Activated T-cell treated with anti-CD3 and anti-CD28 coated beads for 24 hours (primary cell): ENCODE results near the gene BARX1.
"Not testable (repeated sequence)": the region's sequence is repeated elsewhere in the genome, so short reads cannot be mapped to it uniquely, and the experiment has no call there.

ENCODE experiments used
- DNase-seq: peaks from one replicate; pipeline ENCODE4 v3.0.0-alpha.2; 2020; ENCODE audit warnings: low read depth

The BARX1 gene

GRCh38 chr9:93955111-93955980 is at the start of gene BARX1:
Gene BARX1, minus strand, starts transcription at chr9:93955355. Its CDS starts 209 bp downstream, at chr9:93955146.
- no peak for DNase-seq

- no peak for DNase-seq
Observed at GRCh38 chr9:94002316-94003140, 47.4 kb upstream of the BARX1 start.

GRCh38 chr9:93996863-93997262 is 41.7 kb upstream of the BARX1 start:
- DNase-seq = no peak

GRCh38 chr9:93996367-93996766 is 41.2 kb upstream of the BARX1 start:
- no peak for DNase-seq

- DNase-seq = no peak
Observed at GRCh38 chr9:93994545-93994944, 39.4 kb upstream of the BARX1 start.

- no peak for DNase-seq
Observed at GRCh38 chr9:93994132-93994531, 39.0 kb upstream of the BARX1 start.

GRCh38 chr9:93992830-93993229 is 37.7 kb upstream of the BARX1 start:
- DNase-seq = no peak

GRCh38 chr9:93990448-93990847 is 35.3 kb upstream of the BARX1 start:
- DNase-seq = no peak

- DNase-seq = no peak
Observed at GRCh38 chr9:93988056-93988455, 32.9 kb upstream of the BARX1 start.

GRCh38 chr9:93984860-93985259 is 29.7 kb upstream of the BARX1 start:
- no peak for DNase-seq

- no peak for DNase-seq
Observed at GRCh38 chr9:93983875-93984274, 28.7 kb upstream of the BARX1 start.

GRCh38 chr9:93979721-93980120 is 24.6 kb upstream of the BARX1 start:
- DNase-seq = no peak

- DNase-seq = no peak
Observed at GRCh38 chr9:93978551-93978950, 23.4 kb upstream of the BARX1 start.

- DNase-seq = no peak
Observed at GRCh38 chr9:93976973-93977372, 21.8 kb upstream of the BARX1 start.

- no peak for DNase-seq
Observed at GRCh38 chr9:93976081-93976480, 20.9 kb upstream of the BARX1 start.

GRCh38 chr9:93975262-93975661 is 20.1 kb upstream of the BARX1 start:
- DNase-seq = no peak

GRCh38 chr9:93974151-93974550 is 19.0 kb upstream of the BARX1 start:
- no peak for DNase-seq

GRCh38 chr9:93972655-93973054 is 17.5 kb upstream of the BARX1 start:
- DNase-seq = not testable (repeated sequence)

- no peak for DNase-seq
Observed at GRCh38 chr9:93969328-93969661, 14.1 kb upstream of the BARX1 start.

- DNase-seq = no peak
Observed at GRCh38 chr9:93968451-93969327, 13.5 kb upstream of the BARX1 start.

- DNase-seq = no peak
Observed at GRCh38 chr9:93967020-93967803, 12.1 kb upstream of the BARX1 start.
